ENCODE data around the gene PPTC7. TPM values are rescaled to one million over a fixed set of nuclear protein-coding genes. Genes with fewer than 3 reads are reported as not detected.

Gene PPTC7
- total and polyA plus RNA-seq, 2 of the 13 experiments (the other 11 are each of a cell fraction or from before 2014, with no cell fraction given), result 4.8 to 12.3 TPM

DNA sequence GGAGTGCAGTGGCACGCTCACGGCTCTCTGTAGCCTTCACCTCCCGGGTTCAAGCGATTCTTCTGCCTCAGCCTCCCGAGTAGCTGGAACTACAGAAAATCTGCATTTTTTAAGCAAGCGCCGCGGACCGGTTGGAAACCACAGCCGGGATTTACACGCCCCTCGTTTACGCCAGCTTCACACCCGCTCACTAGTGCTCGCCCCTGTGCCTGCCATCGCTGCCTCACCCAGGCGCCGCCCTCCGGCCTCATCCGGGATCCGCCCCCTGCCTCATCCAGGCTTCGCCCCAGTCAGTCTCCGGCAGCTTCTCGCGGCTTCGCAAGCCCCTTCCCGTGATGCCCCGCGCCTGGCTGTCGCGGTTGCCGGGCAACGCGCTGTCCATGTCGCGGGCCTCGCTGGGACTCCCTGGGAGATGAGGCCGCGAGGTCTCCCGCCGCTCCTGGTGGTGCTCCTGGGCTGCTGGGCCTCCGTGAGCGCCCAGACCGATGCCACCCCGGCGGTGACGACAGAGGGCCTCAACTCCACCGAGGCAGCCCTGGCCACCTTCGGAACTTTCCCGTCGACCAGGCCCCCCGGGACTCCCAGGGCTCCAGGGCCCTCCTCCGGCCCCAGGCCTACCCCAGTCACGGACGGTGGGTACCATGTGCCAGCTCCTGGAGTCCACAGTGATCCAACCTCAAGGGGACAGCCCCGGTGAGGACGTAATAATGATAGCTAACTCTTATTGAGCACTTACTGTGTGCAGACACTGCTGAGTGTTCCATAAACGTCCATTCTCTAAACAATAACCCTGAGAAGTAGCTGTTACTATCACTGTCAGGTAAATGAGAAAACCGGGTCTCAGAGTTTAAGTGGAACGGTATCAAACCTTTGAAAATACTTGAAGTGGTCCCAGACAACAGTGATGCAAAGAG, 30.9 kb upstream of the PPTC7 start, which contains the start of gene TCTN1 (continued):
- peak; percentile 90 for TF ChIP-seq KAT8 (CRISPR knock-in tag; IDR thresholded peaks at IDR 0.05)
- TF ChIP-seq MXD4 (CRISPR knock-in tag; IDR thresholded peaks at IDR 0.05), result peak; percentile 72; the same call in 1 of the 2 replicates
- TF ChIP-seq SNRNP70 (IDR thresholded peaks at IDR 0.05; ENCODE audit: low read depth, low read length), result no peak
- TF ChIP-seq, protein P1, sequence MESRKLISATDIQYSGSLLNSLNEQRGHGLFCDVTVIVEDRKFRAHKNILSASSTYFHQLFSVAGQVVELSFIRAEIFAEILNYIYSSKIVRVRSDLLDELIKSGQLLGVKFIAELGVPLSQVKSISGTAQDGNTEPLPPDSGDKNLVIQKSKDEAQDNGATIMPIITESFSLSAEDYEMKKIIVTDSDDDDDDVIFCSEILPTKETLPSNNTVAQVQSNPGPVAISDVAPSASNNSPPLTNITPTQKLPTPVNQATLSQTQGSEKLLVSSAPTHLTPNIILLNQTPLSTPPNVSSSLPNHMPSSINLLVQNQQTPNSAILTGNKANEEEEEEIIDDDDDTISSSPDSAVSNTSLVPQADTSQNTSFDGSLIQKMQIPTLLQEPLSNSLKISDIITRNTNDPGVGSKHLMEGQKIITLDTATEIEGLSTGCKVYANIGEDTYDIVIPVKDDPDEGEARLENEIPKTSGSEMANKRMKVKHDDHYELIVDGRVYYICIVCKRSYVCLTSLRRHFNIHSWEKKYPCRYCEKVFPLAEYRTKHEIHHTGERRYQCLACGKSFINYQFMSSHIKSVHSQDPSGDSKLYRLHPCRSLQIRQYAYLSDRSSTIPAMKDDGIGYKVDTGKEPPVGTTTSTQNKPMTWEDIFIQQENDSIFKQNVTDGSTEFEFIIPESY (CRISPR knock-in tag; IDR thresholded peaks at IDR 0.05), result no peak
- no peak for TF ChIP-seq ZFAT (CRISPR knock-in tag; conservative IDR thresholded peaks at IDR 0.05)
- TF ChIP-seq, protein P2, sequence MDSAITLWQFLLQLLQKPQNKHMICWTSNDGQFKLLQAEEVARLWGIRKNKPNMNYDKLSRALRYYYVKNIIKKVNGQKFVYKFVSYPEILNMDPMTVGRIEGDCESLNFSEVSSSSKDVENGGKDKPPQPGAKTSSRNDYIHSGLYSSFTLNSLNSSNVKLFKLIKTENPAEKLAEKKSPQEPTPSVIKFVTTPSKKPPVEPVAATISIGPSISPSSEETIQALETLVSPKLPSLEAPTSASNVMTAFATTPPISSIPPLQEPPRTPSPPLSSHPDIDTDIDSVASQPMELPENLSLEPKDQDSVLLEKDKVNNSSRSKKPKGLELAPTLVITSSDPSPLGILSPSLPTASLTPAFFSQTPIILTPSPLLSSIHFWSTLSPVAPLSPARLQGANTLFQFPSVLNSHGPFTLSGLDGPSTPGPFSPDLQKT (CRISPR knock-in tag; IDR thresholded peaks at IDR 0.05; ENCODE audit: borderline replicate concordance), result no peak
- TF ChIP-seq, protein P3, sequence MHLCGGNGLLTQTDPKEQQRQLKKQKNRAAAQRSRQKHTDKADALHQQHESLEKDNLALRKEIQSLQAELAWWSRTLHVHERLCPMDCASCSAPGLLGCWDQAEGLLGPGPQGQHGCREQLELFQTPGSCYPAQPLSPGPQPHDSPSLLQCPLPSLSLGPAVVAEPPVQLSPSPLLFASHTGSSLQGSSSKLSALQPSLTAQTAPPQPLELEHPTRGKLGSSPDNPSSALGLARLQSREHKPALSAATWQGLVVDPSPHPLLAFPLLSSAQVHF (CRISPR knock-in tag; IDR thresholded peaks at IDR 0.05), result no peak
- TF ChIP-seq ZNF713 (CRISPR knock-in tag; IDR thresholded peaks at IDR 0.05), result peak; percentile 86; the same call in 1 of the 2 replicates
- TF ChIP-seq, protein P4, sequence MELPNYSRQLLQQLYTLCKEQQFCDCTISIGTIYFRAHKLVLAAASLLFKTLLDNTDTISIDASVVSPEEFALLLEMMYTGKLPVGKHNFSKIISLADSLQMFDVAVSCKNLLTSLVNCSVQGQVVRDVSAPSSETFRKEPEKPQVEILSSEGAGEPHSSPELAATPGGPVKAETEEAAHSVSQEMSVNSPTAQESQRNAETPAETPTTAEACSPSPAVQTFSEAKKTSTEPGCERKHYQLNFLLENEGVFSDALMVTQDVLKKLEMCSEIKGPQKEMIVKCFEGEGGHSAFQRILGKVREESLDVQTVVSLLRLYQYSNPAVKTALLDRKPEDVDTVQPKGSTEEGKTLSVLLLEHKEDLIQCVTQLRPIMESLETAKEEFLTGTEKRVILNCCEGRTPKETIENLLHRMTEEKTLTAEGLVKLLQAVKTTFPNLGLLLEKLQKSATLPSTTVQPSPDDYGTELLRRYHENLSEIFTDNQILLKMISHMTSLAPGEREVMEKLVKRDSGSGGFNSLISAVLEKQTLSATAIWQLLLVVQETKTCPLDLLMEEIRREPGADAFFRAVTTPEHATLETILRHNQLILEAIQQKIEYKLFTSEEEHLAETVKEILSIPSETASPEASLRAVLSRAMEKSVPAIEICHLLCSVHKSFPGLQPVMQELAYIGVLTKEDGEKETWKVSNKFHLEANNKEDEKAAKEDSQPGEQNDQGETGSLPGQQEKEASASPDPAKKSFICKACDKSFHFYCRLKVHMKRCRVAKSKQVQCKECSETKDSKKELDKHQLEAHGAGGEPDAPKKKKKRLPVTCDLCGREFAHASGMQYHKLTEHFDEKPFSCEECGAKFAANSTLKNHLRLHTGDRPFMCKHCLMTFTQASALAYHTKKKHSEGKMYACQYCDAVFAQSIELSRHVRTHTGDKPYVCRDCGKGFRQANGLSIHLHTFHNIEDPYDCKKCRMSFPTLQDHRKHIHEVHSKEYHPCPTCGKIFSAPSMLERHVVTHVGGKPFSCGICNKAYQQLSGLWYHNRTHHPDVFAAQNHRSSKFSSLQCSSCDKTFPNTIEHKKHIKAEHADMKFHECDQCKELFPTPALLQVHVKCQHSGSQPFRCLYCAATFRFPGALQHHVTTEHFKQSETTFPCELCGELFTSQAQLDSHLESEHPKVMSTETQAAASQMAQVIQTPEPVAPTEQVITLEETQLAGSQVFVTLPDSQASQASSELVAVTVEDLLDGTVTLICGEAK (IDR thresholded peaks at IDR 0.05), result no peak
- TF ChIP-seq, protein P4 (CRISPR knock-in tag; IDR thresholded peaks at IDR 0.05), result peak; percentile 58; the same call in 1 of the 2 replicates
